CD4-positive, alpha-beta T cell treated with Interleukin-1 beta for 1 hour (primary cell): ENCODE measurements around the gene LILRB4.
"Not testable (repeated sequence)": the region's sequence is repeated elsewhere in the genome, so short reads cannot be mapped to it uniquely, and the experiment has no call there.

Source experiments
- DNase-seq, 2 donors: peaks; one replicate each; pipeline ENCODE4 v3.0.0-alpha.2; 2020 to 2022

Gene LILRB4

DNA sequence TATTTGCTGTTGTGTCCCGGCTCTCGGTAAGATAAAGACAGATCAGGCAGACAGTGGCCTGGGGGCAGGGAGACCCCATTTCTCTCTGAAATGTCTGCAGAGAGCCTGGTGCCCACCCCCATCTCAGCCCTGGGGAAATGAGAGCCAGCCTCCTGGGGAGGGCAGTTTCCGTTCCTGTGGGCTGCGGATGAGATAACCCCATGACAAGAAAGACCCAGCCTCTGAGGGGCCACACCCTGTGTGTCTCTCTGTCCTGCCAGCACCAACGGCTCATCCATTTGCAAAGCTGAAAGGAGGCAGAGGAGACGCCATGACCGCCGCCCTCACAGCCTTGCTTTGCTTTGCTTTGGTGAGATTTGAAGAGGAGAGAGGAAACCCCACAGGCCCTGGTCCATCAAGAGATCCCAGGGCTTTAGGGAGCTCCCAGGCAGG is 33.3 kb downstream of the LILRB4 start:
- no peak for DNase-seq

DNA sequence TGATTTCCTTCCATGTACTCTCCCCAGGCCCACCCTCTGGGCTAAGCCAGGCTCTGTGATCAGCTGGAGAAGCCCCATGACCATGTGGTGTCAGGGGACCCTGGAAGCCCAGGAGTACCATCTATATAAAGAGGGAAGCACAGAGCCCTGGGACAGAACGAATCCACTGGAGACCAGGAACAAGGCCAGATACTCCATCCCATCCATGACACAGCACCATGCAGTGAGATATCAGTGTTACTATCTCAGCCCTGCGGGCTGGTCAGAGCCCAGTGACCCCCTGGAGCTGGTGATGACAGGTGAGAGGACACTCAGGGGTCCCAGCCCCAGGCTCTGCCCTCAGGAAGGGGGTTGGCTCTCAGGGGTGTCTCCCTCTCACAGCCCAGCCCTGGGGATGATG is 34.0 kb downstream of the LILRB4 start:
- DNase-seq, result no peak

DNA sequence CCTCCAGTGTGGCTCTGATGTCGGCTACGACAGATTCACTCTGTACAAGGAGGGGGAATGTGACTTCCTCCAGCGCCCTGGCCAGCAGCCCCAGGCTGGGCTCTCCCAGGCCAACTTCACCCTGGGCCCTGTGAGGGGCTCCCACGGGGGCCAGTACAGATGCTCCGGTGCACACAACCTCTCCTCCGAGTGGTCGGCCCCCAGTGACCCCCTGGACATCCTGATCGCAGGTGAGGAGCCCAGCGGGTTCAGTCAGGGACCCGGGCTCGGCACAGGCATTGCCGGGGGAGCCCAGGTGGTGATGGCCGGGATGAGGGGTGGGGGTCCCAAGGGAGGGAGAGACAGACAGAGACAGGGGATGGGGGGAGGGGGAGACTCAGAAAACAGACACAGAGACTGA is 34.9 kb downstream of the LILRB4 start:
- not testable (repeated sequence) for DNase-seq

- DNase-seq, result no peak
Measured at GRCh38 chr19:54704928-54705327, 42.1 kb downstream of the LILRB4 start.

DNA sequence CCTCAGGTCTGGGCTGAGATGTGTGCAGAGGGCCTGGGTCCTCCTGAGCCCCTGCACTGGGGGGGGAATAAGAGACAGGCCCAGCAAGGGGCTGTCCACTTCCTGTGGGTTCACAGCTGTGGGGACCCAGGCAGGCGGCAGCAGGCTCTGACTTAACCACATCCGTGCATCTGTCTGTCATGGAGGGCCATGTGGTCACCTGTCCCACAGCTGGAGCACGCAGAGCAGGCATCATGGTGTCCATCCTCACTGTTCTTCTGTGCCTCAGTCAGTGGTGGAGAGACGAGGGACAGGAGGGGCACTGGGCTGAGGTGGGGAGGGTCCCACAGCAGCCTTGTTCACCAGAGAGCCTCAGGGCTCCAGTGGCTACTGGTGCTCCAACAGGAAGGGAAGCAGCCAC is 45.2 kb downstream of the LILRB4 start:
- peak; percentile 4 to 15 for DNase-seq

GRCh38 chr19:54708781-54709180 is 46.0 kb downstream of the LILRB4 start:
- no peak for DNase-seq

DNA sequence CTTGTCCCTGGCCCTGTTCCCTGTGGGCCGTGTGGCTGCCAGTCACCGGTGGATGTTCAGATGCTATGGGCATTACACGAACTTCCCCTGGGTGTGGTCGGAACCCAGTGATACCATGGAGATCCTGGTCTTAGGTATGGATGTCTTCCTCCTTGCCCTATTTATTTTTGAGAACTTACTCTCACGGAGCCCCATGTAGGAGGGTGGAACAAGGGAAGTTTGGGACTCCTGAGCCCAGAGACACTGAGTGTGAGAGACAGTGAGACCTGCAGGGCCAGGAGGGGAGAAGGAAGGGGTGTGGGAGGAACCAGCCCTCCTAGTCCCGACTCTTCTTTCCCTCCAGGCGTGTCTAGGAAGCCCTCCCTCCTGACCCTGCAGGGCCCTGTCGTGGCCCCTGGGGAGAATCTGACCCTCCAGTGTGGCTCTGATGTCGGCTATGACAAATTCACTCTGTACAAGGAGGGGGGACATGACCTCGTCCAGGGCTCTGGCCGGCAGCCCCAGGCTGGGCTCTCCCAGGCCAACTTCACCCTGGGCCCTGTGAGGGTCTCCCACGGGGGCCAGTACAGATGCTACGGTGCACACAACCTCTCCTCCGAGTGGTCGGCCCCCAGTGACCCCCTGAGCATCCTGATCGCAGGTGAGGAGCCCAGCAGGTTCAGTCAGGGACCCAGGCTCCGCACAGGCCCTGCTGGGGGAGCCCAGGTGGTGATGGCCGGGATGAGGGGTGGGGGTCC is 46.6 kb downstream of the LILRB4 start:
- no peak for DNase-seq

DNA sequence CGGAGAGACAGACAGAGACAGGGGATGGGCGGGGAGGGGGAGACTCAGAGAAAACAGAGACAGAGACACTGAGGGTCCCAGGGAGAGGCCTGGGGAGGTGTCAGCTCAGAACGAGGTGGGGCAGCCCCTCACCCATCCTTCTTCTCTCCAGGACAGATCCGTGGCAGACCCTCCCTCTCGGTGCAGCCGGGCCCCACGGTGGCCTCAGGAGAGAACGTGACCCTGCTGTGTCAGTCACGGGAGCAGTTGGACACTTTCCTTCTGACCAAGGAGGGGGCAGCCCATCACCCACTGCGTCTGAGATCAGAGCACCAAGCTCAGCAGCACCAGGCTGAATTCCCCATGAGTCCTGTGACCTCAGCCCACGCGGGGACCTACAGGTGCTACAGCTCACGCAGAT is 47.2 kb downstream of the LILRB4 start:
- DNase-seq, result not testable (repeated sequence)
